HEK293T (cell line): ENCODE measurements around the gene PSMB9.

Experiments
- CTCF ChIA-PET: fragments of 350-600 bp; formaldehyde crosslinking; extraction: SDS; loops from one replicate; lab custom pipeline; 2021; ENCODE audit warnings: antibody characterized with exemption, inconsistent platforms; lab: Yijun Ruan, JAX
- POLR2A ChIA-PET: fragments of 350-600 bp; formaldehyde crosslinking; extraction: SDS; loops from one replicate; lab custom pipeline; 2020; ENCODE audit warnings: antibody characterized with exemption, inconsistent platforms; lab: Yijun Ruan, JAX
- DNase-seq: peaks from one replicate; pipeline ENCODE4 v3.0.0; 2012; ENCODE audit warnings: mixed read lengths; ENCODE audit errors: extremely low spot score
- ARNT ChIP-seq: fragments of 450-650 bp; IDR thresholded peaks from 2 replicates; pipeline ENCODE4 v1.6.1; 2017; ENCODE audit warnings: mild to moderate bottlenecking
- BHLHE40 ChIP-seq: fragments of 450-650 bp; IDR thresholded peaks from 2 replicates; pipeline ENCODE4 v1.6.1; 2016; ENCODE audit warnings: mild to moderate bottlenecking, moderate library complexity, borderline replicate concordance
- CTBP1 ChIP-seq: fragments of 450-650 bp; IDR thresholded peaks from 2 replicates; pipeline ENCODE4 v1.6.1; 2016; ENCODE audit warnings: borderline replicate concordance
- ELF4 ChIP-seq: fragments of 450-650 bp; IDR thresholded peaks from 2 replicates; pipeline ENCODE4 v1.6.1; 2017; ENCODE audit warnings: antibody characterized with exemption
- FOXA1 ChIP-seq: fragments of 450-650 bp; IDR thresholded peaks from 2 replicates; pipeline ENCODE4 v1.6.1; 2016; ENCODE audit warnings: mild to moderate bottlenecking
- FOXK2 ChIP-seq: fragments of 450-650 bp; IDR thresholded peaks from 2 replicates; pipeline ENCODE4 v1.6.1; 2016; ENCODE audit warnings: mild to moderate bottlenecking
- FOXM1 ChIP-seq: fragments of 450-650 bp; IDR thresholded peaks from 2 replicates; pipeline ENCODE4 v1.6.1; 2017; ENCODE audit warnings: mild to moderate bottlenecking, borderline replicate concordance
- HDGF ChIP-seq: fragments of 450-650 bp; IDR thresholded peaks from 2 replicates; pipeline ENCODE4 v1.6.1; 2017; ENCODE audit warnings: antibody characterized with exemption, borderline replicate concordance
- L3MBTL2 ChIP-seq: fragments of 450-650 bp; conservative IDR thresholded peaks from 2 replicates; pipeline ENCODE4 v1.6.1; 2016; ENCODE audit warnings: mild to moderate bottlenecking
- LEF1 ChIP-seq: fragments of 450-650 bp; IDR thresholded peaks from 2 replicates; pipeline ENCODE4 v1.6.1; 2017; ENCODE audit warnings: mild to moderate bottlenecking, borderline replicate concordance
- NFRKB ChIP-seq: fragments of 450-650 bp; IDR thresholded peaks from 2 replicates; pipeline ENCODE4 v1.6.1; 2016; ENCODE audit warnings: mild to moderate bottlenecking, moderate library complexity
- PKNOX1 ChIP-seq: fragments of 450-650 bp; IDR thresholded peaks from 2 replicates; pipeline ENCODE4 v1.6.1; 2016
- SP1 ChIP-seq: fragments of 450-650 bp; IDR thresholded peaks from 2 replicates; pipeline ENCODE4 v1.6.1; 2017
- SUZ12 ChIP-seq: fragments of 450-650 bp; IDR thresholded peaks from 2 replicates; pipeline ENCODE4 v1.6.1; 2016; ENCODE audit warnings: mild to moderate bottlenecking
- TARDBP ChIP-seq: fragments of 450-650 bp; IDR thresholded peaks from 2 replicates; pipeline ENCODE4 v1.6.1; 2016
- ZNF384 ChIP-seq: fragments of 450-650 bp; IDR thresholded peaks from 2 replicates; pipeline ENCODE4 v1.6.1; 2016

Gene PSMB9

GRCh38 chr6:32832535-32832934 lies 21.5 kb upstream of the PSMB9 start:
- ChIA-PET CTCF (no interaction called here), POLR2A (interaction anchor here (0.6 to 1.0 kb wide), 3 partner anchors 31 to 136 kb away, joined by 3 read pairs; no protein-coding TSS in a partner anchor)
- DNase-seq, result no peak
- TF ChIP-seq ZNF384 (no peak), HDGF (no peak), LEF1 (no peak), TARDBP (no peak), ELF4 (no peak), PKNOX1 (no peak), CTBP1 (no peak), FOXM1 (no peak), SUZ12 (no peak), FOXK2 (no peak), ARNT (no peak), BHLHE40 (no peak), L3MBTL2 (no peak), NFRKB (no peak), SP1 (no peak), FOXA1 (no peak)

GRCh38 chr6:32833664-32834063 lies 20.3 kb upstream of the PSMB9 start:
- ChIA-PET CTCF (no interaction called here), POLR2A (no interaction called here)
- no peak for DNase-seq
- TF ChIP-seq TARDBP, result no peak
- no peak for TF ChIP-seq SP1

GRCh38 chr6:32835167-32835893 lies 18.7 kb upstream of the PSMB9 start:
- DNase-seq, result no peak
- CTCF ChIA-PET, result no interaction called here
- POLR2A ChIA-PET, result no interaction called here

GRCh38 chr6:32836873-32837272 lies 17.1 kb upstream of the PSMB9 start:
- ChIA-PET POLR2A (interaction anchor here (2.2 to 2.3 kb wide), 2 partner anchors 11 to 32 kb away, joined by 13 to 32 read pairs; no protein-coding TSS in a partner anchor), CTCF (interaction anchor here (0.6 kb wide), 1 partner anchor 143 kb away, joined by 3 read pairs; no protein-coding TSS in a partner anchor)
- DNase-seq, result no peak
- TF ChIP-seq BHLHE40 (no peak), SP1 (no peak), PKNOX1 (no peak), NFRKB (no peak), L3MBTL2 (no peak), SUZ12 (no peak), HDGF (no peak), FOXK2 (no peak), CTBP1 (no peak), ZNF384 (no peak), ELF4 (no peak), FOXM1 (no peak), FOXA1 (no peak), LEF1 (no peak), ARNT (no peak), TARDBP (no peak)

More at GRCh38 chr6:32835167-32835893, 18.7 kb upstream of the PSMB9 start:
- TF ChIP-seq FOXA1 (no peak), LEF1 (no peak), FOXK2 (no peak), L3MBTL2 (no peak), CTBP1 (no peak), TARDBP (no peak), SP1 (no peak), PKNOX1 (no peak), ARNT (no peak), NFRKB (no peak)

- TF ChIP-seq CTBP1, result no peak
- TF ChIP-seq FOXM1, result no peak
- no peak for TF ChIP-seq SP1
- TF ChIP-seq ZNF384, result no peak
- no peak for TF ChIP-seq SUZ12
- no peak for TF ChIP-seq FOXK2
- no peak for TF ChIP-seq TARDBP
- no peak for TF ChIP-seq L3MBTL2
- TF ChIP-seq BHLHE40, result no peak
- no peak for TF ChIP-seq ARNT
- no peak for TF ChIP-seq ELF4
- no peak for DNase-seq
- ChIA-PET CTCF (interaction anchor here (0.6 to 3.2 kb wide), 17 partner anchors 11 to 424 kb away, joined by 3 to 74 read pairs (median 7); partner anchors contain the start of genes PSMB9 and TAP1), POLR2A (interaction anchor here (0.6 to 3.1 kb wide), 18 partner anchors 8 to 147 kb away, joined by 3 to 54 read pairs (median 6); partner anchors contain the start of genes PSMB9 and TAP1)
These were observed 16.3 kb upstream of the PSMB9 start for GRCh38 chr6:32837651-32838113.
